Measurements from ENCODE around the gene CSK.
A peak's percentile ranks its signal among the peaks of the same experiment; 100 is the strongest.
"Not testable (repeated sequence)": the region's sequence is repeated elsewhere in the genome, so short reads cannot be mapped to it uniquely, and the experiment has no call there.

Gene CSK

GRCh38 chr15:74785194-74786032 lies 3.5 kb downstream of the CSK start:
- no peak overlapping the region for H2AFZ ChIP-seq
- no peak overlapping the region for H3K9ac ChIP-seq
- no peak overlapping the region for H3K4me2 ChIP-seq (ENCODE audit: low read length)
- TF ChIP-seq, protein P1, sequence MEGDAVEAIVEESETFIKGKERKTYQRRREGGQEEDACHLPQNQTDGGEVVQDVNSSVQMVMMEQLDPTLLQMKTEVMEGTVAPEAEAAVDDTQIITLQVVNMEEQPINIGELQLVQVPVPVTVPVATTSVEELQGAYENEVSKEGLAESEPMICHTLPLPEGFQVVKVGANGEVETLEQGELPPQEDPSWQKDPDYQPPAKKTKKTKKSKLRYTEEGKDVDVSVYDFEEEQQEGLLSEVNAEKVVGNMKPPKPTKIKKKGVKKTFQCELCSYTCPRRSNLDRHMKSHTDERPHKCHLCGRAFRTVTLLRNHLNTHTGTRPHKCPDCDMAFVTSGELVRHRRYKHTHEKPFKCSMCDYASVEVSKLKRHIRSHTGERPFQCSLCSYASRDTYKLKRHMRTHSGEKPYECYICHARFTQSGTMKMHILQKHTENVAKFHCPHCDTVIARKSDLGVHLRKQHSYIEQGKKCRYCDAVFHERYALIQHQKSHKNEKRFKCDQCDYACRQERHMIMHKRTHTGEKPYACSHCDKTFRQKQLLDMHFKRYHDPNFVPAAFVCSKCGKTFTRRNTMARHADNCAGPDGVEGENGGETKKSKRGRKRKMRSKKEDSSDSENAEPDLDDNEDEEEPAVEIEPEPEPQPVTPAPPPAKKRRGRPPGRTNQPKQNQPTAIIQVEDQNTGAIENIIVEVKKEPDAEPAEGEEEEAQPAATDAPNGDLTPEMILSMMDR (IDR thresholded peaks at IDR 0.05), result no peak
- H3K27me3 ChIP-seq (ENCODE audit: control insufficient read depth, insufficient read depth, low read length), result no peaks in the 10 kb centered on the region
- H3K79me2 ChIP-seq, result peaks cover 10% of the 10 kb centered on the region
- no peaks in the 10 kb centered on the region for H3K36me3 ChIP-seq (ENCODE audit: control insufficient read depth, insufficient read depth, low read length)
- no peak overlapping the region for H3K27ac ChIP-seq
- H3K4me1 ChIP-seq, result peaks cover 21% of the 10 kb centered on the region
- no peak overlapping the region for H3K4me3 ChIP-seq (ENCODE audit: low read depth, low read length)
- no peaks in the 10 kb centered on the region for H3K9me3 ChIP-seq (ENCODE audit: control insufficient read depth, low read length)

DNA sequence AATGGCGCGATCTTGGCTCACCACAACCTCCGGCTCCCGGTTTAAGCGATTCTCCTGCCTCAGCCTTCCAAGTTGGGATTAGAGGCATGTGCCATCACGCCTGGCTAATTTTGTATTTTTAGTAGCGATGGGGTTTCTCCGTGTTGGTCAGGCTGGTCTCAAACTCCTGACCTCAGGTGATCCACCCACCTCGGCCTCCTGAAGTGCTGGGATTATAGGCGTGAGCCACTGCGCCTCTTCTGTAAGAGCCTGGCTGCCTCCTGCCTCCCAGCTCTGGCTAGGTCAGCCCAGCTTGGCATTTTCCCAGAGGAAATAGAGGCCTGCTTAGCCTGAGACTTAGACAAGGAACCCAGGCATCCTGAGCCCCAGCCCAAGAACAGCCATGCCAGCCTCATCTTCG lies 4.2 kb downstream of the CSK start:
- peak overlapping the region; percentile 9 for H3K27ac ChIP-seq

GRCh38 chr15:74786551-74787165 lies 4.8 kb downstream of the CSK start:
- Histone ChIP-seq H3K9me3 (ENCODE audit: control insufficient read depth, low read length) (no peaks in the 10 kb centered on the region), H3K27ac (peak overlapping the region; percentile 9), H3K36me3 (ENCODE audit: control insufficient read depth, insufficient read depth, low read length) (no peaks in the 10 kb centered on the region), H2AFZ (no peak overlapping the region), H3K4me1 (peaks cover 10% of the 10 kb centered on the region), H3K4me3 (ENCODE audit: low read depth, low read length) (no peak overlapping the region), H3K4me2 (ENCODE audit: low read length) (no peak overlapping the region), H3K9ac (no peak overlapping the region), H3K79me2 (peaks cover 5% of the 10 kb centered on the region), H3K27me3 (ENCODE audit: control insufficient read depth, insufficient read depth, low read length) (no peaks in the 10 kb centered on the region)
- TF ChIP-seq, protein P1 (IDR thresholded peaks at IDR 0.05), result no peak

More for the DNA sequence above, 4.2 kb downstream of the CSK start:
- peaks cover 10% of the 10 kb centered on the region for H3K79me2 ChIP-seq
- H3K9ac ChIP-seq; H3K4me2 ChIP-seq (ENCODE audit: low read length); H3K36me3 ChIP-seq (ENCODE audit: control insufficient read depth, insufficient read depth, low read length); H3K27me3 ChIP-seq (ENCODE audit: control insufficient read depth, insufficient read depth, low read length); H3K4me3 ChIP-seq (ENCODE audit: low read depth, low read length); H2AFZ ChIP-seq; H3K9me3 ChIP-seq (ENCODE audit: control insufficient read depth, low read length): not testable (repeated sequence)
- H3K4me1 ChIP-seq, result peaks cover 15% of the 10 kb centered on the region

DNA sequence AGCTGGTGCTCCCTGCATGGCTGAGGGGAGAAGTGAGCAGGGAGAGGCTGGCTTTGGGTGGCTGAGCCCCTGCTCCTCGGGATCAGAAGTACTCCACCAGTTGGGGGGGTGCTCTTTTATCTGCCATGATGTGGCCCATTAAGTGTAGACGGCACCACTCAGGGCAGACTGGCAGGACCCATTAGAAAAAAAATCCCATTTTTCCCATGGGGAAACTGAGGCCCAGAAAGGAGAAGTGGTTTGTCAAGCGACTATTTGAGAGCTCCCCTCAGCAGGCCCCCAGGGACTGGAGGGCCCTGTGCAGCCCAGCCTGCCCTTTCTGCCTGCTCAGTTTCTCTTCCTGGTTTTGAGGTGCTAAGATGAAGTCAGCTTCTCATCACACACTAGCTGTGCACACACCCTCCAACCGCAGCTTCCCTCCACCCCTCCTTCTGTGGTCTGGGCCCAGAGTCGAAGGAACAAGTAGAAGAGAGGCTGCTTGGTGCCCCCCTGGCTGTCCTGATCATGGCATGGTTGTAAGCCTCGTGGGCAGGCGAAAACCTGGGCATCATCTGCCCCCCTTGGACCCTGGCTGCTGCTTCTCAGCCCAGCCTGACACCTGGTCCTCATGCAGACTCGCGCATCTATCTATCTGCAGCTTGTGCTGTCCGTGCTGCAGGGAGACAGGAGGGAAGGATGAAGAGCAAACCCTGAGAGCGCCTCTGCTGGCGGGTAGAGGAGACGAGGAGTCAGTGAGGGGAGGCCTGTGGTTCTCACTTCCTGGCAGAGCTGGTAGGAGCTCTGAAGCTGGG lies 5.6 kb downstream of the CSK start:
- peak overlapping the region; percentile 11 for H3K27ac ChIP-seq
- no peak overlapping the region for H3K9ac ChIP-seq
- H3K4me2 ChIP-seq (ENCODE audit: low read length), result no peak overlapping the region
- H3K9me3 ChIP-seq (ENCODE audit: control insufficient read depth, low read length), result no peaks in the 10 kb centered on the region
- TF ChIP-seq, protein P1 (IDR thresholded peaks at IDR 0.05), result no peak
- no peaks in the 10 kb centered on the region for H3K36me3 ChIP-seq (ENCODE audit: control insufficient read depth, insufficient read depth, low read length)
- no peak overlapping the region for H2AFZ ChIP-seq
- H3K27me3 ChIP-seq (ENCODE audit: control insufficient read depth, insufficient read depth, low read length), result no peaks in the 10 kb centered on the region
- peaks cover 11% of the 10 kb centered on the region for H3K79me2 ChIP-seq
- peaks cover 10% of the 10 kb centered on the region for H3K4me1 ChIP-seq
- H3K4me3 ChIP-seq (ENCODE audit: low read depth, low read length), result no peak overlapping the region

Data from parathyroid adenoma (tissue), 2 donors.